HepG2 (cell line): ENCODE results near the gene RGL3. TPM values are rescaled to one million over a fixed set of nuclear protein-coding genes. Genes with fewer than 3 reads are reported as not detected.

Experiments used
- AGO1 ChIP-seq: fragments of 200-400 bp; formaldehyde crosslinking; IDR thresholded peaks from 2 replicates; pipeline ENCODE4 v1.6.1; 2017; ENCODE audit warnings: mild to moderate bottlenecking, low read depth, low read length, moderate library complexity; ENCODE audit not compliant: poor library complexity, severe bottlenecking
- ATAD3A ChIP-seq: sonication (generic); formaldehyde crosslinking; IDR thresholded peaks from 2 replicates; pipeline ENCODE4 v1.4.0; 2020; ENCODE audit warnings: missing genetic modification reagents
- ATF2 ChIP-seq: sonication (generic); formaldehyde crosslinking; IDR thresholded peaks from 2 replicates; pipeline ENCODE4 v1.4.0; 2020; ENCODE audit warnings: missing genetic modification reagents
- BRCA1 ChIP-seq: sonication (generic); formaldehyde crosslinking; IDR thresholded peaks from 2 replicates; pipeline ENCODE4 v1.4.0; 2020; ENCODE audit warnings: missing genetic modification reagents
- CBFB ChIP-seq: sonication (generic); formaldehyde crosslinking; IDR thresholded peaks from 2 replicates; pipeline ENCODE4 v1.4.0; 2020; ENCODE audit warnings: missing genetic modification reagents
- MEF2D ChIP-seq: sonication (generic); formaldehyde crosslinking; IDR thresholded peaks from 2 replicates; pipeline ENCODE4 v1.5.1; 2020; ENCODE audit warnings: mild to moderate bottlenecking, missing genetic modification reagents
- MTA1 ChIP-seq: sonication (generic); formaldehyde crosslinking; IDR thresholded peaks from 2 replicates; pipeline ENCODE4 v1.4.0; 2020; ENCODE audit warnings: missing genetic modification reagents, mild to moderate bottlenecking, borderline replicate concordance
- NR2F2 ChIP-seq: IDR thresholded peaks from 2 replicates; pipeline ENCODE4 v1.6.1; 2012; ENCODE audit warnings: low read depth, inconsistent platforms, borderline replicate concordance
- POLR2G ChIP-seq: fragments of 200-400 bp; formaldehyde crosslinking; IDR thresholded peaks from 2 replicates; pipeline ENCODE4 v1.6.1; 2018; ENCODE audit warnings: mild to moderate bottlenecking, low read depth, low read length, moderate library complexity
- RARG ChIP-seq: sonication (generic); formaldehyde crosslinking; IDR thresholded peaks from 2 replicates; pipeline ENCODE4 v1.4.0; 2020; ENCODE audit warnings: low read depth, mild to moderate bottlenecking, missing genetic modification reagents
- SMAD9 ChIP-seq: sonication (generic); formaldehyde crosslinking; IDR thresholded peaks from 2 replicates; pipeline ENCODE4 v1.5.1; 2020; ENCODE audit warnings: mild to moderate bottlenecking, missing genetic modification reagents
- TBX2 ChIP-seq: sonication (generic); formaldehyde crosslinking; IDR thresholded peaks from 2 replicates; pipeline ENCODE4 v1.5.0; 2020; ENCODE audit warnings: missing genetic modification reagents, mild to moderate bottlenecking, borderline replicate concordance
- TMF1 ChIP-seq: sonication (generic); formaldehyde crosslinking; IDR thresholded peaks from 2 replicates; pipeline ENCODE4 v1.8.1; 2022; ENCODE audit warnings: low read depth, missing genetic modification reagents
- ZBTB2 ChIP-seq: sonication (generic); formaldehyde crosslinking; IDR thresholded peaks from 2 replicates; pipeline ENCODE4 v1.8.0; 2022; ENCODE audit warnings: low read depth, missing genetic modification reagents
- ZFX ChIP-seq: sonication (generic); formaldehyde crosslinking; IDR thresholded peaks from 2 replicates; pipeline ENCODE4 v1.4.0; 2020; ENCODE audit warnings: mild to moderate bottlenecking, low read depth, missing genetic modification reagents, moderate library complexity
- ZNF280B ChIP-seq: sonication (generic); formaldehyde crosslinking; IDR thresholded peaks from 2 replicates; pipeline ENCODE4 v1.5.0; 2020; ENCODE audit warnings: missing genetic modification reagents, mild to moderate bottlenecking, borderline replicate concordance
- ZNF281 ChIP-seq: sonication (generic); formaldehyde crosslinking; IDR thresholded peaks from 2 replicates; pipeline ENCODE4 v1.4.0; 2020; ENCODE audit warnings: missing genetic modification reagents, borderline replicate concordance
- ZNF367 ChIP-seq: sonication (generic); formaldehyde crosslinking; IDR thresholded peaks from 2 replicates; pipeline ENCODE4 v1.4.0; 2020; ENCODE audit warnings: missing genetic modification reagents, borderline replicate concordance
- ZNF678 ChIP-seq: sonication (generic); formaldehyde crosslinking; IDR thresholded peaks from 2 replicates; pipeline ENCODE4 v1.4.0; 2020; ENCODE audit warnings: mild to moderate bottlenecking, missing genetic modification reagents
- ZNF747 ChIP-seq: sonication (generic); formaldehyde crosslinking; IDR thresholded peaks from 2 replicates; pipeline ENCODE4 v1.8.1; 2023; ENCODE audit warnings: missing genetic modification reagents, mild to moderate bottlenecking, borderline replicate concordance
- ZNF891 ChIP-seq: sonication (generic); formaldehyde crosslinking; IDR thresholded peaks from 2 replicates; pipeline ENCODE4 v1.5.0; 2020; ENCODE audit warnings: mild to moderate bottlenecking, missing genetic modification reagents
- ZSCAN31 ChIP-seq: sonication (generic); formaldehyde crosslinking; IDR thresholded peaks from 2 replicates; pipeline ENCODE4 v1.5.0; 2020; ENCODE audit warnings: low read depth, mild to moderate bottlenecking, missing genetic modification reagents
- polyA plus RNA-seq, 8 experiments: library from polyadenylated mRNA; depleted of rRNA in 3 of 8; stranded (reverse) in 7 of 8; unstranded in 1 of 8; fragments of >200 nt; fragmentation: Illumina TruSeq in 4 of 8; extraction: Trizol in 4 of 8; gene quantifications; 2 replicates each; pipeline versions ENCODE4 v1.2.1 to v1.2.3, GENCODE V29; 2011 to 2016; ENCODE audit warnings: low read depth in 4 of 8, missing spikeins in 1 of 8, mixed read lengths in 1 of 8; ENCODE audit not compliant: insufficient read depth in 1 of 8
- total RNA-seq, 5 experiments: library from RNA; depleted of rRNA; stranded (reverse); fragments of >200 nt; fragmentation: Illumina TruSeq; extraction: Trizol; gene quantifications; 2 replicates each; pipeline ENCODE4 v1.2.3, GENCODE V29; 2016; ENCODE audit warnings: low read depth in 1 of 5

RGL3 gene
- total and polyA plus RNA-seq, 2 of the 13 experiments (the other 11 are each of a cell fraction or from before 2014, with no cell fraction given), result 4.2 to 7.6 TPM

DNA sequence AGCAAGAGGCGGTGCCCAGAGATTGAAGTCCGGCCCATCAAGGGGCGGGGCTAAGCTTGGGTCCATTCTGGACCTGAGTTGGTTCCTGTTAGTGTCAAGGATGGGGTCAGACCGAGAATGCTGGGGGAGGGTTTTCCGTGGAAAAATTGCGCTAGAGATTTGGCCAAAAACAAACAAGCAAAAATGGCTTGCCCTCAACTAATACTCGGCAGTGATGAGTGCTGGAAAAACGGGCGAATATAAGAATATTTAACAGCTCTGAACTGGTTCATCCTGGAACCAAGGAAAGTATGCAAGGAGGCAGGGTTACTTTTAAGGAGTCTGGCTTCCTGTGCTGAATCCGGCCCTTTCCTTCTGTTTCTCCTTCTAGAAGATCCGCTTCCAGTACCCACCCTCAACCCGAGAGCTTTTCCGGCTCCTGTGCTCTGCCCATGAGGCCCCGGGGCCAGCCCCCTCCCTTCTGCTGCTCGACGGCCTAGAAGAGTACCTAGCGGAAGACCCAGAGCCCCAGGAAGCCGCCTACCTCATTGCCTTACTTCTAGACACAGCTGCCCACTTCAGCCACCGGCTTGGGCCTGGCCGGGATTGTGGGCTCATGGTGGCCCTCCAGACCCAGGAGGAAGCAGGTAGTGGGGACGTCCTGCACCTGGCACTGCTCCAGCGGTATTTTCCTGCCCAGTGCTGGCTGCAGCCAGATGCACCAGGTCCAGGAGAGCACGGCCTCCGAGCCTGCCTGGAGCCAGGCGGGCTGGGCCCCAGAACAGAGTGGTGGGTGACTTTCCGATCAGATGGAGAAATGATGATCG is 43.8 kb downstream of the RGL3 start (continued):
- no peak for TF ChIP-seq BRCA1 (CRISPR knock-in tag)
- no peak for TF ChIP-seq ZNF678 (CRISPR knock-in tag)
- 0 out of 2 replicates have a peak, but pooled peaks have one; percentile 34 for TF ChIP-seq TBX2 (CRISPR knock-in tag)
- TF ChIP-seq ATAD3A (CRISPR knock-in tag), result no peak
- TF ChIP-seq POLR2G, result peak; percentile 53; the same call in 1 of the 2 replicates
- TF ChIP-seq MTA1 (CRISPR knock-in tag), result 0 out of 2 replicates have a peak, but pooled peaks have one; percentile 60
- TF ChIP-seq MEF2D (CRISPR knock-in tag), result 0 out of 2 replicates have a peak, but pooled peaks have one; percentile 17
- peak; percentile 23; the same call in 1 of the 2 replicates for TF ChIP-seq ZNF891 (CRISPR knock-in tag)
- TF ChIP-seq RARG (CRISPR knock-in tag), result peak; percentile 66; the same call in 1 of the 2 replicates
- 0 out of 2 replicates have a peak, but pooled peaks have one; percentile 34 for TF ChIP-seq NR2F2
- peak; percentile 73 for TF ChIP-seq ZFX (CRISPR knock-in tag)
- TF ChIP-seq ZSCAN31 (CRISPR knock-in tag), result peak; percentile 80; the same call in 1 of the 2 replicates
- TF ChIP-seq ZNF367 (CRISPR knock-in tag), result no peak
- TF ChIP-seq ZNF281 (CRISPR knock-in tag), result no peak
- no peak for TF ChIP-seq ZBTB2
- TF ChIP-seq CBFB, result no peak
- 0 out of 2 replicates have a peak, but pooled peaks have one; percentile 27 for TF ChIP-seq ATF2 (CRISPR knock-in tag)
- peak; percentile 77 for TF ChIP-seq ZNF280B (CRISPR knock-in tag)
- no peak for TF ChIP-seq AGO1
- TF ChIP-seq ZNF747 (CRISPR knock-in tag), result no peak
- no peak for TF ChIP-seq TMF1 (CRISPR knock-in tag)
- no peak for TF ChIP-seq SMAD9
